GM12891 (cell line): Measurements from ENCODE around the gene THADA.

Experiments
- PAX5 ChIP-seq: IDR thresholded peaks from 2 replicates; pipeline ENCODE4 v1.6.1; 2011; ENCODE audit warnings: low read length, moderate library complexity, mild to moderate bottlenecking; ENCODE audit not compliant: insufficient read depth, severe bottlenecking
- POLR2A ChIP-seq: IDR thresholded peaks from 2 replicates; pipeline ENCODE4 v1.6.1; 2011; ENCODE audit warnings: low read depth, low read length, control low read depth
- POLR2AphosphoS5 ChIP-seq: IDR thresholded peaks from 2 replicates; pipeline ENCODE4 v1.6.1; 2011; ENCODE audit warnings: low read depth, low read length, control low read depth
- POU2F2 ChIP-seq: IDR thresholded peaks from 2 replicates; pipeline ENCODE4 v1.6.1; 2011; ENCODE audit warnings: low read depth, mild to moderate bottlenecking, control low read depth, low read length, moderate library complexity
- SPI1 ChIP-seq: IDR thresholded peaks from 2 replicates; pipeline ENCODE4 v1.6.1; 2011; ENCODE audit warnings: low read depth, low read length, control low read depth
- TAF1 ChIP-seq: IDR thresholded peaks from 2 replicates; pipeline ENCODE4 v1.6.1; 2011; ENCODE audit warnings: low read depth, low read length, control low read depth

DNA sequence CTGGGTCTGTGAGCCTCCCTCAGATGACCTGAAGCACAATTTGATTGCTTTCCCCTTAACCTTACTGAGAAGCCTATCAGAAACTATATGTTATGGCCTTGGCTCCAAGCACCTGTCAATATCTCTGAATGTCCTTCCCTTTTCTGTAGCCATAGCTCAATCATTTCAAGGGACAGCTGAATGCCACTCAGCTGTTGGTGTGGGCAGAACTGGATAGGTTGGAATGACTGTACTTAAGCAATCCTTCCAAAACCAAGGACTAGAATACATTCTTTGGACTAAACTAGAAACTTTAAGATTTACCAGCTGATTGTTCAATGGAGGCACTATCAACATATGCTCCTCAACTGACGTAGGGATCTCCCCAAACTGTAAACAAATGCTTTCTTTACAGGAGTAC lies 159.4 kb downstream of the THADA start:
- TF ChIP-seq SPI1: no peak
- no peak for TF ChIP-seq POLR2A
- TF ChIP-seq POLR2AphosphoS5: no peak
- TF ChIP-seq TAF1: no peak
- no peak for TF ChIP-seq POU2F2
- TF ChIP-seq PAX5: no peak
